CD4-positive, alpha-beta T cell (primary cell): ENCODE measurements around the gene CHD2. TPM values are rescaled to one million over a fixed set of nuclear protein-coding genes. Genes with fewer than 3 reads are reported as not detected.

Experiments
- ATAC-seq: fragments of 200-7000 bp; cut with Tn5 transposase; one replicate; pipeline ENCODE4 v1.10.0; 2022; ENCODE audit warnings: mild to moderate bottlenecking; ENCODE audit not compliant: poor library complexity
- CTCF ChIA-PET: fragments of 350-600 bp; sonication (Branson Sonifier 250); formaldehyde crosslinking; loops from one replicate; lab custom pipeline; 2021; ENCODE audit warnings: antibody characterized with exemption, inconsistent platforms; lab: Charles Lee
- POLR2A ChIA-PET: fragments of 350-600 bp; sonication (Branson Sonifier 250); formaldehyde crosslinking; loops from one replicate; lab custom pipeline; 2021; ENCODE audit warnings: antibody characterized with exemption, inconsistent platforms; lab: Charles Lee
- DNase-seq, 14 experiments: peaks; one replicate each; pipeline ENCODE4 v3.0.0-alpha.2; 2013 to 2020; ENCODE audit warnings: mixed read lengths in 2 of 14
- H3K27ac ChIP-seq, 2 donors: one replicate each; pipeline versions ENCODE4 v1.5.1 to v1.7.0; 2013; ENCODE audit warnings: low read length in 2 of 2, low read depth in 1 of 2, mild to moderate bottlenecking in 1 of 2
- H3K27me3 ChIP-seq, 2 experiments: 1 replicate in 1 of 2; 2 replicates in 1 of 2; pipeline versions ENCODE4 v1.6.1 to v1.7.0; 2013; ENCODE audit warnings: low read length in 2 of 2, control low read depth in 1 of 2, mild to moderate bottlenecking in 1 of 2, moderate library complexity in 1 of 2; ENCODE audit not compliant: insufficient read depth in 2 of 2, control insufficient read depth in 1 of 2
- H3K36me3 ChIP-seq: one replicate; pipeline ENCODE4 v1.6.1; 2013; ENCODE audit warnings: low read length, control low read depth; ENCODE audit not compliant: insufficient read depth
- H3K4me1 ChIP-seq: one replicate; pipeline ENCODE4 v1.6.1; 2013; ENCODE audit warnings: low read length, control low read depth; ENCODE audit not compliant: insufficient read depth
- H3K4me3 ChIP-seq: one replicate; pipeline ENCODE4 v1.5.1; 2013; ENCODE audit warnings: mild to moderate bottlenecking, low read length, moderate library complexity
- H3K9me3 ChIP-seq, 2 experiments: 1 replicate in 1 of 2; 2 replicates in 1 of 2; pipeline versions ENCODE4 v1.6.1 to v1.7.0; 2013; ENCODE audit warnings: low read length in 2 of 2, mild to moderate bottlenecking in 2 of 2, control low read depth in 1 of 2, moderate library complexity in 1 of 2; ENCODE audit not compliant: control insufficient read depth in 1 of 2, insufficient read depth in 1 of 2
- H3K27ac Mint-ChIP-seq: one replicate; pipeline ENCODE4 v1.8.0; 2020; ENCODE audit warnings: mixed read lengths
- H3K27me3 Mint-ChIP-seq: one replicate; pipeline ENCODE4 v1.8.0; 2021; ENCODE audit warnings: mixed read lengths
- H3K36me3 Mint-ChIP-seq: one replicate; pipeline ENCODE4 v1.8.0; 2021; ENCODE audit warnings: low read depth, mixed read lengths
- H3K4me1 Mint-ChIP-seq: one replicate; pipeline ENCODE4 v1.8.0; 2021; ENCODE audit warnings: low read depth, mixed read lengths
- H3K4me3 Mint-ChIP-seq: one replicate; pipeline ENCODE4 v1.8.0; 2020; ENCODE audit warnings: mild to moderate bottlenecking, mixed read lengths
- H3K9me3 Mint-ChIP-seq: one replicate; pipeline ENCODE4 v1.8.0; 2020; ENCODE audit warnings: mixed read lengths
- intact Hi-C, 2 experiments: fragments of 100-400 bp; cut with DNase I in 1 of 2; cut with micrococcal nuclease in 1 of 2; formaldehyde crosslinking; loops; one replicate each; pipeline versions ENCODE4 v1.15.1 to v1.9.0; 2023 to 2025; cut with DNase I, micrococcal nuclease
- total RNA-seq, 174 experiments: library from RNA in 2 of 174; stranded (reverse) in 2 of 174; gene quantifications; one replicate each; pipeline ENCODE4 v1.2.3 and lab custom pipeline; 2021 to 2026
- TF ChIP-seq, protein P1 (sequence below): fragments of 200-600 bp; IDR thresholded peaks from one replicate; pipeline ENCODE4 v1.8.0; 2022; ENCODE audit warnings: antibody characterized with exemption, mild to moderate bottlenecking

CHD2 gene
- total RNA-seq, 2 experiments from 2014 or later, result 615 to 660 TPM

- POLR2A ChIA-PET, result no interaction called here
- ATAC-seq, result no peak
- Histone ChIP-seq H3K27me3 (no peaks in the 10 kb centered on the region), H3K4me1 (peaks cover 7% of the 10 kb centered on the region), H3K36me3 (peaks cover 92% of the 10 kb centered on the region), H3K9me3 (no peaks in the 10 kb centered on the region), H3K4me3 (no peak overlapping the region), H3K27ac (no peak overlapping the region)
- TF ChIP-seq, protein P1, sequence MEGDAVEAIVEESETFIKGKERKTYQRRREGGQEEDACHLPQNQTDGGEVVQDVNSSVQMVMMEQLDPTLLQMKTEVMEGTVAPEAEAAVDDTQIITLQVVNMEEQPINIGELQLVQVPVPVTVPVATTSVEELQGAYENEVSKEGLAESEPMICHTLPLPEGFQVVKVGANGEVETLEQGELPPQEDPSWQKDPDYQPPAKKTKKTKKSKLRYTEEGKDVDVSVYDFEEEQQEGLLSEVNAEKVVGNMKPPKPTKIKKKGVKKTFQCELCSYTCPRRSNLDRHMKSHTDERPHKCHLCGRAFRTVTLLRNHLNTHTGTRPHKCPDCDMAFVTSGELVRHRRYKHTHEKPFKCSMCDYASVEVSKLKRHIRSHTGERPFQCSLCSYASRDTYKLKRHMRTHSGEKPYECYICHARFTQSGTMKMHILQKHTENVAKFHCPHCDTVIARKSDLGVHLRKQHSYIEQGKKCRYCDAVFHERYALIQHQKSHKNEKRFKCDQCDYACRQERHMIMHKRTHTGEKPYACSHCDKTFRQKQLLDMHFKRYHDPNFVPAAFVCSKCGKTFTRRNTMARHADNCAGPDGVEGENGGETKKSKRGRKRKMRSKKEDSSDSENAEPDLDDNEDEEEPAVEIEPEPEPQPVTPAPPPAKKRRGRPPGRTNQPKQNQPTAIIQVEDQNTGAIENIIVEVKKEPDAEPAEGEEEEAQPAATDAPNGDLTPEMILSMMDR, result no peak
- no peak for DNase-seq
- Mint-ChIP-seq H3K27me3 (no peaks in the 10 kb centered on the region), H3K36me3 (peaks cover 100% of the 10 kb centered on the region), H3K4me3 (no peak overlapping the region), H3K27ac (peak overlapping the region; percentile 47), H3K9me3 (no peaks in the 10 kb centered on the region), H3K4me1 (peaks cover 24% of the 10 kb centered on the region)
- CTCF ChIA-PET, result interaction anchor here (1.4 to 2.0 kb wide), 2 partner anchors 11 to 45 kb away, joined by 3 to 5 read pairs; no protein-coding TSS in a partner anchor
- intact Hi-C loops, result no loop called here
Measured at GRCh38 chr15:93001156-93001555, 101.0 kb downstream of the CHD2 start.

GRCh38 chr15:93001881-93002280, 101.8 kb downstream of the CHD2 start:
- Histone ChIP-seq H3K27ac (no peak overlapping the region), H3K27me3 (no peaks in the 10 kb centered on the region), H3K4me3 (no peak overlapping the region), H3K9me3 (no peaks in the 10 kb centered on the region), H3K36me3 (peaks cover 92% of the 10 kb centered on the region), H3K4me1 (peaks cover 7% of the 10 kb centered on the region)
- Mint-ChIP-seq H3K9me3 (no peaks in the 10 kb centered on the region), H3K4me1 (peaks cover 24% of the 10 kb centered on the region), H3K27ac (peak overlapping the region; percentile 21), H3K36me3 (peaks cover 100% of the 10 kb centered on the region), H3K4me3 (no peak overlapping the region), H3K27me3 (no peaks in the 10 kb centered on the region)
- ATAC-seq (peak; percentile 36), DNase-seq (no peak)
- CTCF ChIA-PET, result interaction anchor here (1.4 to 2.0 kb wide), 2 partner anchors 12 to 45 kb away, joined by 3 to 5 read pairs; no protein-coding TSS in a partner anchor
- intact Hi-C loops, result no loop called here
- POLR2A ChIA-PET, result no interaction called here
- TF ChIP-seq, protein P1, result no peak

GRCh38 chr15:93005133-93005532, 105.0 kb downstream of the CHD2 start:
- TF ChIP-seq, protein P1, result no peak
- ChIA-PET CTCF (no interaction called here), POLR2A (no interaction called here)
- DNase-seq, result no peak
- no peak overlapping the region for H3K4me3 ChIP-seq
- H3K36me3 Mint-ChIP-seq, result peaks cover 100% of the 10 kb centered on the region
- H3K4me1 Mint-ChIP-seq, result peaks cover 10% of the 10 kb centered on the region
- ATAC-seq, result no peak
- H3K27me3 ChIP-seq, result no peaks in the 10 kb centered on the region
- peak overlapping the region; percentile 19 for H3K27ac Mint-ChIP-seq
- H3K9me3 ChIP-seq, result no peaks in the 10 kb centered on the region
- no peak overlapping the region for H3K4me3 Mint-ChIP-seq
- intact Hi-C loops, result no loop called here
- no peaks in the 10 kb centered on the region for H3K4me1 ChIP-seq
- no peaks in the 10 kb centered on the region for H3K9me3 Mint-ChIP-seq
- peaks cover 94% of the 10 kb centered on the region for H3K36me3 ChIP-seq
- H3K27me3 Mint-ChIP-seq, result no peaks in the 10 kb centered on the region
- no peak overlapping the region for H3K27ac ChIP-seq
